ENCODE data around the gene DISC1.

Gene DISC1

DNA sequence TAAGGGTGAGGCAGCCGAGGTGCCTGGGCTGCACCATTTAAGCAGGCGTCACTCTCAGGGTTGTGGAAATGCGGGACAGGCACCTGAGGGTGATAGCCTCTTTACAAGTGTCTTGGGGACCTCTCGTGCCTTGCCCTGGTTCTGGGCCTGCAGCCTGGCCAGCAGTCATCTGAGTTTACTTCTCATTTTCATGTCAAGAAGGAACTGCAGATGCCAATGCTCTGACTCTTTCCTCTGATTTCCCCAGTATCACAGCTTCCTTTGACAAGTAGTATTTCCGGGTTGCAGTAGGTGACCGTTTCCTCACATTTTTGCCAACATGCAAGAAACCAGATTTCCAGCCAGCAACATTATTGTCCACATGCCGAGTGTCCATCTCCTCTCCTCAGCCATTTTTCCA, 286.9 kb downstream of the DISC1 start:
- DNase-seq (ENCODE audit: low read depth) = no peak
- TF ChIP-seq, protein P1, sequence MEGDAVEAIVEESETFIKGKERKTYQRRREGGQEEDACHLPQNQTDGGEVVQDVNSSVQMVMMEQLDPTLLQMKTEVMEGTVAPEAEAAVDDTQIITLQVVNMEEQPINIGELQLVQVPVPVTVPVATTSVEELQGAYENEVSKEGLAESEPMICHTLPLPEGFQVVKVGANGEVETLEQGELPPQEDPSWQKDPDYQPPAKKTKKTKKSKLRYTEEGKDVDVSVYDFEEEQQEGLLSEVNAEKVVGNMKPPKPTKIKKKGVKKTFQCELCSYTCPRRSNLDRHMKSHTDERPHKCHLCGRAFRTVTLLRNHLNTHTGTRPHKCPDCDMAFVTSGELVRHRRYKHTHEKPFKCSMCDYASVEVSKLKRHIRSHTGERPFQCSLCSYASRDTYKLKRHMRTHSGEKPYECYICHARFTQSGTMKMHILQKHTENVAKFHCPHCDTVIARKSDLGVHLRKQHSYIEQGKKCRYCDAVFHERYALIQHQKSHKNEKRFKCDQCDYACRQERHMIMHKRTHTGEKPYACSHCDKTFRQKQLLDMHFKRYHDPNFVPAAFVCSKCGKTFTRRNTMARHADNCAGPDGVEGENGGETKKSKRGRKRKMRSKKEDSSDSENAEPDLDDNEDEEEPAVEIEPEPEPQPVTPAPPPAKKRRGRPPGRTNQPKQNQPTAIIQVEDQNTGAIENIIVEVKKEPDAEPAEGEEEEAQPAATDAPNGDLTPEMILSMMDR (conservative IDR thresholded peaks at IDR 0.05; ENCODE audit: low read depth, low read length) = no peak
- H3K4me3 ChIP-seq (ENCODE audit: low read depth, low read length) = no peak overlapping the region

DNA sequence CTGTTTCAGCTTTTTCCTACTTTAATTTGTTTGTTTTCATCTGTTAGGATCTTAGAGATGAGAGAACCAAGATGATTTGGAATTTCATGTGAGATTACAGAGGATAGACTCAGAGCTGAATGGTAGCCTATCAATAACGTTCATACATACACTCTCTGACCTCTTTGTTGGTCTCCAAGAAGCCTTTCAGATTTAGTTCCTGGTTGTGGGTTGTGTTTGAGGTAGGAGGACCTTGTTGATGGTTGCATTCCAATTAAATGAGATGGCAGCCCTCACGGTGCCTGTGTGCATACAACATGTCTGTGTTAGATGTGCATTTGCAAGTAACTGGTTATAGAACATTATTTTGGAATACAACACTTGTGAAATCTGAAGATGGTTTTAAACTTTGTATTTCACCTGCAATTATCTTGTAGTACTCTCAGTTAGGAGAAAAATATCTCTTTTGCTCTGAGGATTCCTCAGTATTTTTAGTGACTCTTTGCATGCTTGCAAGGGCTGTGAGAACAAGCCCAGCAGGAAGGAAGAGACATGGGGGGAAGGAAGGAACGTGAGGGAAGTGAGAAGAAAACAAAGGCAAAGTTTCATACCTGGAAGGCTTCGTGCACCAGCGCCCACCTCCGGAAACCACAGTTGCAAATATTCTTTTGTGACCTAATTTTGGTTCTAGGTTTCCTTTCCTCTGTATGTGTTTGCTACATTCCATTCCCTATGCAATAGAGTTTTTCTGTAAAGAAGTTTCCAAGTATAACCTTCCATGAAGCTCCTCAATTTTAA, 291.8 kb downstream of the DISC1 start:
- TF ChIP-seq, protein P1 (conservative IDR thresholded peaks at IDR 0.05; ENCODE audit: low read depth, low read length) = no peak
- H3K4me3 ChIP-seq (ENCODE audit: low read depth, low read length) = no peak overlapping the region
- peak; percentile 79 for DNase-seq (ENCODE audit: low read depth)

DNA sequence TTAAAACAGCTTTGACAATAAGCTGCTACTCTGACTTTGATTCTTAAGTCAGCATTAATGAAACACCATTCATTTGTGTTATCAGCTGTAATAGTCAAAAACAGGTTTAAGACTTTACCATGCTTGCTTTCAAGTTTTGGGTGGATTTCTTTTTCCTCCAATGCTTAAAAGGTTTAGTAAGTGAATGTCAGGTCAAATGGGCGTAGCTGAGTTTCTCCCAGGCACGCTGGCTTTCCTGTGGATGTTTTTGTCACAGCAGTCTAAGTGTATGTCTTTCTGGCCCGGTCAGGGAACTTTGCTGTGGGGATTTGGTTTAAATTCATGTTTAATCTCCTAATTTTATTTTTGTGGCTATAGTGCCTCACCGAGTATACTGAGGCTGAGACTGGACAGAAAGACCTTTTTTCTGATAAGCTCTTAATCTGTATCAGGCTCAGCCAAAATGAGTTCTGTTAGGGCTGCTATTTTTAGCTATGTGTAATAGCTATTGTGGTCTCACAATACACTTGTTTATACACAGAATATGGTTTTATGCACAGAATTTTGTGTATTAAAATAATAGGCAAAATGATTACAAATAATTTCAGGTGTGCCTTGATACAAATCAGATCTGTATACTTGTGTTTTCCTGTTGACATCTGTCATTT, 292.8 kb downstream of the DISC1 start:
- TF ChIP-seq, protein P1 (conservative IDR thresholded peaks at IDR 0.05; ENCODE audit: low read depth, low read length) = no peak

DNA sequence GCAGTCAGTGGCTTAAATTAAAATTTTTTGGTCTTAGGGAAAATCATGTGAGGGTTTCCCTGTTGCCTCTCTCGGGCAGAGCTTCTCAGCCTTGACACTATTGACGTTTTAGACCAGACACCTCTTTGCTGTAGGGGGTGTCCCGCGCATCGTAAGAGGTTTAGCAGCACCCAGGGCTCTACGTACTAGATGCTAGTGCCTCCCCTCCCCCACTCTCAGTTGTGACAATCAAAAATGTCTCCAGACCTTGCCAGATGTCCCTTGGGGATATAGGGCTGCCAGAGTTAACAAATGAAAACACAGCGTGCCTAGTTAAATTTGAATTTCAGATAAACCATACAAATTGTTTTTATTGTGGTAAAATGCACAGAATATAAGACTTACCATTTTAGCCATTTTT, 293.3 kb downstream of the DISC1 start:
- TF ChIP-seq, protein P1 (conservative IDR thresholded peaks at IDR 0.05; ENCODE audit: low read depth, low read length) = no peak
- DNase-seq (ENCODE audit: low read depth) = no peak
- H3K4me3 ChIP-seq (ENCODE audit: low read depth, low read length) = no peak overlapping the region

More for the DNA sequence above, 292.8 kb downstream of the DISC1 start:
- no peak overlapping the region for H3K4me3 ChIP-seq (ENCODE audit: low read depth, low read length)
- DNase-seq (ENCODE audit: low read depth) = no peak

DNA sequence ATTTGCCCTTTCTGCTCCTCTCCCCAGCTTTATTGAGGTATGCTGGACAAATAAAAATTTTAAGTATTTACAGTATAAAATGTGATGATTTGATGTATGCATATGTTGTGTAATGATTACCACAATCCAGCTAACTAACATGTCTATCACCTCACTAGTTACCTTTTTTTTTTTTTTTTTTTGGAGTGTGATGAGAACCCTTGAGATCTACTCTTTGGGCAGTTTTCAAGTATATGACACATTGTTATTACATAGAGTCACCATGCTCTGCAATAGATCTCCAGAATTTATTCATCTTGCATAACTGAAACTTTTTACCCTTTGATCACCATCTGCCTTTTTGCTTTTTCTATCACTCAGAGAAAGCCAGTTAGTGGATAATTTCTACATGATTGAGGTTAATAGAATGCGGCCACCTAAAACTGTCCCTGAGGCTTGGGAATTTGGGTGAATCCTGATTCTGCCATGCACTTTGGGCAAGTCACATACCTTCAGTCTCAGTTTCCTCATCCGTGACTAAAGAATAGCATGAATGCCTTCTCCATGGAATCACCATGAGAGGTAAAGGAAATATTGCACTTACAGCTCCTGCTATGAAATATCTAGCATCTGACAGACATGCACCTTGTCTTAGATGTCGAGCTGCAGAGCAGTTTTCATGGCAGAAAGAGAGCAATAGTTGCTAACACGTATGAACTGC, 295.2 kb downstream of the DISC1 start:
- TF ChIP-seq, protein P1 (conservative IDR thresholded peaks at IDR 0.05; ENCODE audit: low read depth, low read length) = no peak
- H3K4me3 ChIP-seq (ENCODE audit: low read depth, low read length) = no peak overlapping the region
- DNase-seq (ENCODE audit: low read depth) = no peak

DNA sequence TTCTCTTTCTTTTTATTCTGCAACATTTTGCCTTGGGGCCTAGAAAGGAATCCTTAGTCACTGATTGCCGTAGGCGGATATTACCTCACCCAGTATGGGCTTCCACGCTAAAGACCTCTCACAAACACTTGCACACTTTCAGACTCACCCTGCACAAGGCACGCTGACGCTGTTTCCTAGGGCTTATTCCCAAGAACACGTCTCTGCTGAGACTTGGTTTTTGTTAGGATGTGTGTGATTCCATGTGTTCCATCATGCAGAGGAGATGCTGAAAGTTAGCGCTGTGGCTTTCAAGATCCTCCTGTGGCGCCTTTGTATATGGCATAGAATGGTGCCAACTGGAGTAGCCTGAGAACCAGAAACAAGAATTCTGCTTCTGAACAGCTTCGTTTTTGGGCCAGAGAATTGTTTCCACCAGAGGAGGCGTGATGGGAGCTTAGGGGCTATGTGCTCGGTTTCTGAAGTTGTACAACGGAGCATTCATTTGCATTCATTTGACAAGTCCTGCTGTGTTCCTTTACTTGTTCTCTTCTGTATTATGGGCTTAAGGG, 297.0 kb downstream of the DISC1 start:
- TF ChIP-seq, protein P1 (conservative IDR thresholded peaks at IDR 0.05; ENCODE audit: low read depth, low read length) = no peak
- no peak for DNase-seq (ENCODE audit: low read depth)
- H3K4me3 ChIP-seq (ENCODE audit: low read depth, low read length) = no peak overlapping the region
